A673 (cell line): ENCODE results near the gene C6. TPM values are rescaled to one million over a fixed set of nuclear protein-coding genes. Genes with fewer than 3 reads are reported as not detected.

ENCODE experiments used
- BruUV-seq: library from RNA; stranded (reverse); fragments of 400-500 nt; replicated peaks from 2 replicates; lab custom pipeline; 2021; lab: Mats Ljungman, UMichigan
- CTCF ChIA-PET: fragments of 300-600 bp; sonication (Branson Sonifier 250); formaldehyde crosslinking; loops from one replicate; lab custom pipeline; 2022; ENCODE audit warnings: antibody characterized with exemption; lab: Charles Lee
- POLR2A ChIA-PET: fragments of 300-600 bp; sonication (Branson Sonifier 250); formaldehyde crosslinking; loops from one replicate; lab custom pipeline; 2022; ENCODE audit warnings: antibody characterized with exemption; ENCODE audit not compliant: low non-redundant PET; lab: Charles Lee
- DNase-seq: peaks from one replicate; pipeline ENCODE4 v3.0.0-alpha.2; 2015; ENCODE audit warnings: low spot score
- H3K27ac ChIP-seq: fragments of 200-600 bp; sonication (generic); 2 replicates; pipeline ENCODE4 v1.5.1; 2016; ENCODE audit warnings: mixed run types, low read depth, mild to moderate bottlenecking, mixed read lengths, antibody characterized with exemption, low read length; ENCODE audit not compliant: poor library complexity, severe bottlenecking
- H3K27me3 ChIP-seq: fragments of 200-600 bp; sonication (generic); replicated peaks from 2 replicates; pipeline ENCODE4 v1.6.1; 2017; ENCODE audit warnings: mixed run types, low read depth, mild to moderate bottlenecking, mixed read lengths, antibody characterized with exemption, low read length; ENCODE audit not compliant: insufficient read depth, poor library complexity
- H3K36me3 ChIP-seq: fragments of 200-600 bp; sonication (generic); 2 replicates; pipeline ENCODE4 v1.6.1; 2016; ENCODE audit warnings: mixed run types, mild to moderate bottlenecking, mixed read lengths, antibody characterized with exemption, low read length; ENCODE audit not compliant: insufficient read depth, poor library complexity, severe bottlenecking
- H3K4me1 ChIP-seq: fragments of 200-600 bp; sonication (generic); 2 replicates; pipeline ENCODE4 v1.6.1; 2017; ENCODE audit warnings: mixed run types, mild to moderate bottlenecking, mixed read lengths, antibody characterized with exemption, low read length; ENCODE audit not compliant: insufficient read depth, poor library complexity, severe bottlenecking
- H3K4me3 ChIP-seq: fragments of 200-600 bp; sonication (generic); 2 replicates; pipeline ENCODE4 v1.5.1; 2016; ENCODE audit warnings: low read depth, mixed run types, mild to moderate bottlenecking, mixed read lengths, low read length; ENCODE audit not compliant: poor library complexity, severe bottlenecking
- H3K9me3 ChIP-seq: fragments of 200-600 bp; sonication (generic); 2 replicates; pipeline ENCODE4 v1.6.1; 2016; ENCODE audit warnings: mixed run types, low read depth, mild to moderate bottlenecking, mixed read lengths, antibody characterized with exemption, low read length; ENCODE audit not compliant: poor library complexity, severe bottlenecking
- EZH2 ChIP-seq: fragments of 200-600 bp; sonication (generic); IDR thresholded peaks from 2 replicates; pipeline ENCODE4 v1.6.1; 2017; ENCODE audit warnings: borderline replicate concordance, low read depth, mild to moderate bottlenecking, mixed read lengths, antibody characterized with exemption, low read length; ENCODE audit not compliant: poor library complexity, severe bottlenecking
- intact Hi-C: fragments of 100-400 bp; cut with micrococcal nuclease; formaldehyde crosslinking; loops from one replicate; pipeline ENCODE4 v1.10.0; 2022; ENCODE audit not compliant: unreplicated experiment
- total RNA-seq: library from RNA; stranded (reverse); gene quantifications from 2 replicates; pipeline ENCODE4 v1.2.3, GENCODE V29; 2021
- TF ChIP-seq, protein P1 (sequence below): fragments of 300-800, 200-600 bp; sonication (generic); conservative IDR thresholded peaks from 2 replicates; pipeline ENCODE4 v1.5.1; 2017; ENCODE audit warnings: low read depth, mild to moderate bottlenecking, antibody characterized with exemption, low read length, moderate library complexity, mixed read lengths

The C6 gene
- total RNA-seq, 1 experiment from 2014 or later: 6.1 TPM

DNA sequence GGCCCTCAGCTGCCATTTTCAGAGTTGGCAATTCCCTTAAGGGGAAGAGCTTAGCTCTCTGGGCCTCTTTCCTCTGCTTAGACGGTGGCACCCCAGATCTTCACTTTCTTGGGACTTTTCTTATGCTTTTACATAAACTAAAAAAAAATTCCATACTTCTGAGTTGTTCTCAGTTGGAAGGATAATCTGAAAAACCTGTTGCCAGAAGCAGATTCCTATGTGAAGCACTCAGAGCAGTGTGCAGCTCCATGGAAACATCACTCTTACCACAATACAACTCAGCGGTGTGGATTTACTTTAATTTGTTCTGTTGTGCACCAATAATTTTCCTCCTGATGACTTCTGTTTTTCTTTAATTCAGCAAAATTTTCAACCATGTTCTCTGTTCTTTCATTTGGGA is 98.1 kb downstream of the C6 start:
- ChIA-PET CTCF (interaction anchor here (0.7 kb wide), 1 partner anchor 125 kb away, joined by 3 read pairs; no protein-coding TSS in a partner anchor), POLR2A (no interaction called here)
- H3K36me3 ChIP-seq: no peaks in the 10 kb centered on the region
- intact Hi-C loops: no loop called here
- H3K27ac ChIP-seq: no peak overlapping the region
- H3K27me3 ChIP-seq: no peaks in the 10 kb centered on the region
- H3K4me1 ChIP-seq: no peaks in the 10 kb centered on the region
- no peak for DNase-seq
- H3K9me3 ChIP-seq: no peaks in the 10 kb centered on the region
- H3K4me3 ChIP-seq: no peak overlapping the region
- TF ChIP-seq, protein P1, sequence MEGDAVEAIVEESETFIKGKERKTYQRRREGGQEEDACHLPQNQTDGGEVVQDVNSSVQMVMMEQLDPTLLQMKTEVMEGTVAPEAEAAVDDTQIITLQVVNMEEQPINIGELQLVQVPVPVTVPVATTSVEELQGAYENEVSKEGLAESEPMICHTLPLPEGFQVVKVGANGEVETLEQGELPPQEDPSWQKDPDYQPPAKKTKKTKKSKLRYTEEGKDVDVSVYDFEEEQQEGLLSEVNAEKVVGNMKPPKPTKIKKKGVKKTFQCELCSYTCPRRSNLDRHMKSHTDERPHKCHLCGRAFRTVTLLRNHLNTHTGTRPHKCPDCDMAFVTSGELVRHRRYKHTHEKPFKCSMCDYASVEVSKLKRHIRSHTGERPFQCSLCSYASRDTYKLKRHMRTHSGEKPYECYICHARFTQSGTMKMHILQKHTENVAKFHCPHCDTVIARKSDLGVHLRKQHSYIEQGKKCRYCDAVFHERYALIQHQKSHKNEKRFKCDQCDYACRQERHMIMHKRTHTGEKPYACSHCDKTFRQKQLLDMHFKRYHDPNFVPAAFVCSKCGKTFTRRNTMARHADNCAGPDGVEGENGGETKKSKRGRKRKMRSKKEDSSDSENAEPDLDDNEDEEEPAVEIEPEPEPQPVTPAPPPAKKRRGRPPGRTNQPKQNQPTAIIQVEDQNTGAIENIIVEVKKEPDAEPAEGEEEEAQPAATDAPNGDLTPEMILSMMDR: no peak
- no peak for TF ChIP-seq EZH2
- no TSS peak for BruUV-seq

DNA sequence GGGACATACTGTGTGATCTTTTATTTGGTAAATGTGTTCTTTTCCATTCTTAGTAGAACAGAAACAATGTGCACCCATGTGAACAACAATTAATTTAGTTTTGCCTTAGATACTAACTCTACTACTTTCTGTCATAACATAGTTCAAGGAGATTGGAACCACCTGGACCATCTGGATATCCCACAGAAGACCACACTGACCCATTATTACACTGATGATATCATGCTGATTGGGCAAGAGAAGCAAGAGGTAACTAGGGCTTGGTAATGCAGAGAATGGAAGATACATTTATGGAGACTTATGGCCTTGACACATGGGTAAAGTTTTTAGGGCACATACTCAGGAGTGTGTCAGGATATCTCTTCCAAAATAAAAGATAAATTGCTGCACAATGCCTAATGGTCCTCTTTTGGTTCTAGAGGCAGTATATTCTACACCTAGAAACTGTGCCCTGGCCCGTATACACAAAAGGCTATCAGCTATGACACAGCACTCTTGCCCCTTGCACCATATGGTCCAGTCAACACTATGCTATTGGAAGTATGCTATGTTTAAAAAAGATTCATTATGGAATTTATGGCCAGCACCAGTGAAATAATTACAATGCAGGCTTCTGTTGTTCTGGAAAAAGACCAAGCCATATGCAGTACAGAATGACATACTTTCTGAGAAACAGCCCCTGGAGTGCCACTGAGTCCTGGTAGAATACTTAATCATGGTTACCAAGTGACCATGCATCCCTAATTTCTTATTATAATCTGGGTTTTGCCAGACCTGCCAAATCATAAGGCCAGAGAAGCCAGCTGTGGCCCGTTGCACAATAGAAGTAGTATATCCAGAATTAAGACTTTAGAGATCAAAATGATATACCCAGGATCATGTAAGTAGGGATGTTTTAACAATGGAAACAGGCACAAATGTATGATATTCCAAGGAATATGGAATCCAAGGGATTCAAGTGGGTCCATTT is 100.6 kb downstream of the C6 start:
- H3K4me1 ChIP-seq: no peaks in the 10 kb centered on the region
- no TSS peak for BruUV-seq
- ChIA-PET POLR2A (no interaction called here), CTCF (no interaction called here)
- H3K9me3 ChIP-seq: no peaks in the 10 kb centered on the region
- intact Hi-C loops: no loop called here
- DNase-seq: no peak
- no peaks in the 10 kb centered on the region for H3K27me3 ChIP-seq
- H3K27ac ChIP-seq: no peak overlapping the region
- H3K4me3 ChIP-seq: no peak overlapping the region
- TF ChIP-seq, protein P1: no peak
- H3K36me3 ChIP-seq: no peaks in the 10 kb centered on the region

DNA sequence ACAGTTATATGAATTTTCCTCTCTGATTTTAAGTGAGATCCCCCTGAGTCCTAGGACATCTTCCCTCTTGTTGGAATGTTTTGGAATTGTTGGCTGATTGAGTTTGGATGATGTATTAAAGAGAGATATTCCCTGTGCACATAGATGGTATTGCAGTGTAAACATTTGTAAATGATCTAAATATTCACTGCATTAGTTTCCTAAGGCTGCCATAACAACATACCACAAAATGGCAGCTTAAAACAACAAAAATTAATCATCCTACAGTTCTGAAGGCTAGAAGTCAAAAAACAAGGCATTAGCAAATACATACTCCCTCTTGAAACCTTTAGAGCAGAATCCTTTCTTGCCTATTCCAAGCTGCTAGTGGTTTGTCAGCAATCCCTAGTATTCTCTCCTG is 104.1 kb downstream of the C6 start:
- BruUV-seq: no TSS peak

More for the DNA sequence above, 104.1 kb downstream of the C6 start:
- TF ChIP-seq, protein P1: no peak
- TF ChIP-seq EZH2: no peak
- no peak for DNase-seq
- no peaks in the 10 kb centered on the region for H3K4me1 ChIP-seq
- no peak overlapping the region for H3K4me3 ChIP-seq
- CTCF ChIA-PET: no interaction called here
- H3K9me3 ChIP-seq: no peaks in the 10 kb centered on the region
- no peak overlapping the region for H3K27ac ChIP-seq
- no peaks in the 10 kb centered on the region for H3K27me3 ChIP-seq
- H3K36me3 ChIP-seq: no peaks in the 10 kb centered on the region
- intact Hi-C loops: no loop called here
- POLR2A ChIA-PET: interaction anchor here (0.6 kb wide), 1 partner anchor 15 kb away, joined by 5 read pairs; no protein-coding TSS in a partner anchor
